SKM-1 (cell line): ENCODE data around the gene TMEM109.

Experiments
- DNase-seq: peaks from one replicate; lab custom pipeline; 2025; ENCODE audit not compliant: unreplicated experiment; lab: John Stamatoyannopoulos, UW

The TMEM109 gene, protein sequence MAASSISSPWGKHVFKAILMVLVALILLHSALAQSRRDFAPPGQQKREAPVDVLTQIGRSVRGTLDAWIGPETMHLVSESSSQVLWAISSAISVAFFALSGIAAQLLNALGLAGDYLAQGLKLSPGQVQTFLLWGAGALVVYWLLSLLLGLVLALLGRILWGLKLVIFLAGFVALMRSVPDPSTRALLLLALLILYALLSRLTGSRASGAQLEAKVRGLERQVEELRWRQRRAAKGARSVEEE

DNA sequence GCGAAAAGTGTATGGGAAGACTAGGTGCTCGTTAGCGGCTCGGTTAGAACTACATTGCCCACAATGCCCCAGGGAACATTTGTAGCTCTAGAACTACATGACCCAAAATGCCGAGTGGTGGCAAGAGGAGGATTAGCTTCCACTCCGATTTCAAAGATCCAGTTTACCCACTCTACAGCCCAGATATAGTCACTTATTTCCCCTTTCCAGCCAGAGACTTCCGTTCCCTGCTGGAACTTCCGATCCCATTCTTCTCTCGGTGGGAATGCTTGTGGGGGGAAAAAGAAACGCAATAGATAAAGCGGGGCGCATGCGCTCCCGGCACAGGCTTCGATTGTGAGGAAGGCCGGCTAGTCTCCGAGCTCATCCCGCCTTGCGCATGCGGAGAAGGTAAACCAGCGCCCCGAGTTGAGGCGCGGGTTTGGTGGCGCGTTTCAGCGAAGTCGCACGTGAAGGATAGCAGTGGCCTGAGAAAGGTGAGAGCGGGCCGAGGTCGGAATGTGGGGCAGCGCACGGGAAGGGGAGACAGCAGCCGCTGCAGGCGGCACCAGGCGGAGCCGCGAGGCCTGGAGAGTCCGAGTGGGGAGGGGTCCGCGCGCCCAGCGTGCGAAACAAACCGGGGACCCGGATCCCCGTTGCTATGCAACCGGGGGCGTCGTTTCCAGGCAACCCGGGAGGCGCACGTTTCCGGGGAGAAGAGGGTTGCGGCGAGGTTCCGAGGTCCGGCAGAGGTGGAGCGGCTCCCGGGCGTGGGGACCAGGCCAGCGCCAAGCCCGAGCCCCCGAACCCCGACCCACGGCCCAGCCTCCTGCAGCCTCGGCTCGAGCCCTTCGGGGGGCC lies at the start of gene TMEM109:
TMEM109 (plus strand) TSS at position 366 of the 840 bp plus-strand sequence. CDS start 5,536 bp downstream, outside the sequence.
- DNase-seq = peak; percentile 83

DNA sequence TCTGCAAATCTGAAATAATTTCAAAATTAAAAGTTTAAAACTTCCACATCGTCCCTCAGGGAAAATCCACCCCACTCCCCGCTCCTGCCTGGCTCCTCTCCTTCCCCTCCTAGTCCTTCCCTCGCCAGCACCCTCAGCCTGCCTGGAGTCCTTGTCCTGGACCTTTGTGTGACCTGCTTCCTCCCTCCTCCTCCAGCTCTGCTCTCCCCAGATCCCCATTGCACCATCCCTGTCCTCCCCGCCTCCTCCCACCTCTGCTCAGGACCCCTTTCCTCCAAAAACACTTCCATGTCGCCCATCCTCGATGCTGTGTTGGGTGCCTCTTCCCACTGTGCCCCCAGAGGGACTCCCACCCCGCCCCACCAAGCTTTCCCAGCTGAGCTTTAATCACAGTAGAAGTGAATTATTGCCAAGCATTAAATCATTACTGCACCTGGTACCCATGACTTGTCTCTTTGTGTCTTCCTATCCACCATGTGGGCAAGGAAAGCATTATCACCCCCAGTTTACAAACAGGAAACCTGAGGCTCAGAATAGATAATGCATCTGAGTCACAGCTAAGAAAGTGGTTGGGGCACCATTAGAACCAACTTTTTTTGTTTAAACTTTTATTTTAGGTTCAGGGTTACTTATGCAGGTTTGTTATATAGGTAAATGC lies 49.0 kb upstream of the TMEM109 start:
- DNase-seq = no peak

DNA sequence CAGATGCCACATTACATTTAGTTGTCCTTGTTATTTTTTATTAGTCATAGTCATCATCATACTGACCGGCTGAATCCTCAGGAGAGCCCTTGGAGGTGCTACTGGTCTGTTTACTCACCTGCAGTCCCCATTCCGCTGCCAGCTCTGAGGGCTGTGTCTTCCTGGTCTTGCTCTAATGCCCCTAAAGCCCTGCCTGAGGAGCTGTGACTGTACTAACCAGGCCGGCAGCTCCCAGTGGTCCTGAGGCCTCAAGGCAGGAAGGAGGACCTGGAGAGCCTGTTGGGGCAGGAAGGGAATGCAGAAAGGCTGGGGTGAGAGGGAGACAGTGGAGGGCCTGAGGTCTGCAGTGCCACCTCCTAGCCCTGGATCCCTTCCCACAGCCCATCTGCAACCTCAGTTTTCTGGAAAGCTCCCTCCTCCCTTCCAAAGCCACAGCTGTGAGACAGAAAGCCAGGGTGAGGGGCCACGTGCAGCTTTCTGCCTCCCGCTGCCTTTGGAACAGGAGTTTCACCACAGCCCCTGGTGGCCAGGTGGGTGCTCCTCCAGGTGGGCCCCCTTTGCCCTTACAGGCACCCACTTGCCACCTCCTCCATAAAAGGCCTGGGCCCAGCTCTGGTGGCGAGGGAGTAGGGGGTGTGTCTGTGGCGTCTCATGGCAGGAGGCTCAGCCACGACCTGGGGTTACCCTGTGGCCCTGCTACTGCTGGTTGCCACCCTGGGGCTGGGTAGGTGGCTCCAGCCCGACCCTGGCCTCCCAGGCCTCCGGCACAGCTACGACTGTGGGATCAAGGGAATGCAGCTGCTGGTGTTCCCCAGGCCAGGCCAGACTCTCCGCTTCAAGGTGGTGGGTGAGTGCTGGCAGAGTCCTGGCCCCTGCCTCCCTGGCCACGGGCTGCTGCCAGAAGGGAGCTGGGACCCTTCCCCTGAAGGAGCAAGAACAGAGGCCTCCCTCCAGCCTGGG lies 46.8 kb upstream of the TMEM109 start, which contains the start of gene ZP1:
ZP1 (plus strand) TSS at position 632 of the 960 bp plus-strand sequence; CDS start at position 652, 20 bp downstream.
- DNase-seq = no peak

DNA sequence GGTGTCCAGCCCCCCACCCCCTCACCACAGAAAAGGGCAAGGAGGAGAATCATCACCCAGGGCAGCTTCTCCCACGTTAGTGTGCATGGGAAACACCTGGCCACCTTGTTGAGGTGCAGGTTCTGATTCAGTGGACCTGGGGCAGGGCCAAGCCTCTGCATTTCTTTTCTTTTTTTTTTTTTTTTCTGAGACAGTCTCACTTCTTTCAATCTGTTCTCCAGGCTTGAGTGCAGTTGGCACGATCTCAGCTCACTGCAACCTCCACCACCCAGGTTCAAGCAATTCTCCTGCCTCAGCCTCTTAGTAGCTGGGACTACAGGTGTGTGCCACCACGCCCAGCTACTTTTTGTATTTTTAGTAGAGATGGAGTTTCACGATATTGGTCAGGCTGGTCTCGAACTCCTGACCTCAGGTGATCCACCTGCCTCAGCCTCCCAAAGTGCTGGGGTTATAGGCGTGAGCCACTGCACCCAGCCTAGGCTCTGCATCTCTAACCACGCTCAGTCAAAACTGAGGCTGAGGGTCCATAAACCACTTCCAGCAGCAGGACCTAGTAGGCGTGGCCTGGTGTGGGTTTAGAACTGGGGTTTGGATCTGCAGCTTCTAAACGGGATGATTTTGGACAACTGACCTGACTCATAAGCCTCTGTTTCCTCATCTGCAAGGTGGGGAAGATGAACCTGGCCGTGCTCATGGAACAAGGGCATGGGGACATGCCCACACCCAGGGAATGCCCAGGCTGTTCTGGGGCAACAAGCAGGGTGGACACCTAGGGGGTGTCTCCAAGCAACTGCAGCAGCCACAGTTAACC lies 45.9 kb upstream of the TMEM109 start:
- DNase-seq = no peak

DNA sequence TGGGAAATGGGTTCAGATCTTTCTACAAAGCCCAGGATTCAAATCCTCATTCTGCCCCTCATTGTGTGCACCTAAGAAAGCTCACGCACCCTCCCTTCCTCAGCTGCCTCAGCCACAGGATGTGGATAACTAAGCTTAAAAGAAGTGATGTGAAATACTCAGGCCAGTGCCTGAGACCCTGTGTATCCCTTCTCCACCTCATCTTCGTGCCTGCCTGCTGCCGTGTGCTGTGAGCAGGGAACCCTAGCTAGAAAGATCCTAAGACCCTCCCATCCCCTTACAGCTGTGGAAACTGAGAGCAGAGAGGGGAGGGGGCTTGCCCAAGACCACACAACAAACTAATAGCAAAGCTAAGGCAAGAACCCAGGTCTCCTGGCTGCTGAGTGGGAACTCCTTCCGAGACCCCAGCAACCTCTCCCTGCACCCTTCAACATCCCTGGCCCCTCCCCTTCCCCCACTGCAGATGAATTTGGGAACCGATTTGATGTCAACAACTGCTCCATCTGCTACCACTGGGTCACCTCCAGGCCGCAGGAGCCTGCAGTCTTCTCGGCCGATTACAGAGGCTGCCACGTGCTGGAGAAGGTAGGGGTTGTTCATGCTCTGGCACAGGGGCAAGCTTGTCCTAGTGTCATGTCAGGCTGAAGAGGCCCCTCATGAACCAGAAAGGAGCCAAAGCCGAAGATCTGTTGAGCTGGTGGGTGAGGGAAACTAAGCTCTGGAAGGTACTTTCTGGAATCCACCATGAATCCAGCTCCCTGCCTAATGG lies 45.1 kb upstream of the TMEM109 start:
- no peak for DNase-seq

DNA sequence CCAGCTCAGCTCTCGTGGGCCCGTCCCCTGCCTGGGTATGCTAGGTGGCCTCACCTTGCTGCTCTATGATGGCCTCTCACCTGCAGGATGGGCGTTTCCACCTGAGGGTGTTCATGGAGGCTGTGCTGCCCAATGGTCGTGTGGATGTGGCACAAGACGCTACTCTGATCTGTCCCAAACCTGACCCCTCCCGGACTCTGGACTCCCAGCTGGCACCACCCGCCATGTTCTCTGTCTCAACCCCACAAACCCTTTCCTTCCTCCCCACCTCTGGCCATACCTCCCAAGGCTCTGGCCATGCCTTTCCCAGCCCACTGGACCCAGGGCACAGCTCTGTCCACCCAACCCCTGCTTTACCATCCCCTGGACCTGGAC lies 44.5 kb upstream of the TMEM109 start:
- no peak for DNase-seq

DNA sequence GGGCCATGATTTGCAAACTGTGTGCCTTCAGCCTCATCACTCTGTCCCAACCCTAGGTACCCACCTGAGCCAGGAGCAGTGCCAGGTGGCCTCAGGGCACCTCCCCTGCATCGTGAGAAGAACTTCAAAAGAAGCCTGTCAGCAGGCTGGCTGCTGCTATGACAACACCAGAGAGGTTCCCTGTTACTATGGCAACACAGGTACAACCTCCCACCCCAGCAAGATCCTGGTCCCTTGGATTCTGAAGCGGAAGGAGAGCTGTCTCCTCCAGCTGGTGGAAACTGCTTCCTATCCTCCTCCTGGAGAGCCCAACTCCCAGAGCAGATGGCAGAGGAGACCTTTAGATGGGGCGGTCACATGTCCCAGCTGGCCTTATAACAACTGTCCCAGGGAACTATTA lies 43.7 kb upstream of the TMEM109 start:
- no peak for DNase-seq

DNA sequence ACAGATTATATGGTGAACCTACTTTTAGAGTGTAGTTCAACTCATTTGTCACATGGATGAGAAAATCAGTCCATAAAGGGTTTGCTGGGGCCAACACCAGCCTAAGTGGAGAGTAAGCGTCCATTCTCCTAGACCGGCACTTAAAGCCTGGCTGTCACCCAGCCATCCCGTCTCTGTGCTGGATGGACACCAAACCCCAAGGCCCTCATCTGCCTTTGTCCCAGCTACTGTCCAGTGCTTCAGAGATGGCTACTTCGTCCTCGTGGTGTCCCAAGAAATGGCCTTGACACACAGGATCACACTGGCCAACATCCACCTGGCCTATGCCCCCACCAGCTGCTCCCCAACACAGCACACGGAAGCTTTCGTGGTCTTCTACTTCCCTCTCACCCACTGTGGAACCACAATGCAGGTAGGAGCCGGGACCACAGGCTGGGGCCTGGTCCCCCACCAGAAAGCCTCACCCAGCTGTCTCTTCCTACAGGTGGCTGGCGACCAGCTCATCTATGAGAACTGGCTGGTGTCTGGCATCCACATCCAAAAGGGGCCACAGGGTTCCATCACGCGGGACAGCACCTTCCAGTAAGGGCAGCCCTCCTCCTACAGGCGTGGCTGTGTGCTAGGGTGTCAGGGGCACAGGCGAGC lies 43.1 kb upstream of the TMEM109 start:
- no peak for DNase-seq

DNA sequence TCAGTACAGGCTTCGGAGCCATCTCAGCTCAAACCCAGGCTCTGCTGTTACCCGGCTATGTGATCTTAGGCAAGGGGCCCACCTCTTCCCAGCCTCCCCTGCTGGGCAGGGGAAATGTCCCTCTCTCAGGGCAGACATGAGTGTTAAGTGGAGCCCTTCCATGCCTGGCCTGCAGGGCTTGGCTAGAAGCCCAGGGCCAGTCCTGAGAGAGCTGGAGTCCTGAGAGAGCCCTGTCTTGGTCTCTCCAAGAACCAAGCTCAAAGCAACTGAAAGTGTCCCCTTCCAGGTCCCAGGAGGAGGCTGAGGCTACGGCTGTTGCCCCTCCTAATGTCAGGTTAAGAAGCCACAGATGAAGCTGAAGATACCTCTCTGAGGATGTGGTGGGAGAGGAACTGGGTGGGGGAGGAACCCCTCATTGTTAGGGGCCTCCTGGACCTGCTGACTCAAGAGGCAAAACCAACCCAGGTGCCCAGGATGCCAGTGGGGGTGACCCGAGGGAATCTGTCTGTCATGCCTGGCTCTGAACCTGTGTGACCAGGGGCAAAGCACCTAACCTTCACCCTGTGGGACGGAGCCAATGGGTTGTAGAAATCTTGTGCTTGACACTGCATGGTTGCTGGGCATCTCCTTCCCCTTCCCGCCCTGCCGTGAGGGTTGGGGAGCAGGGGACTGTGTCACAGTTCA lies 42.4 kb upstream of the TMEM109 start:
- DNase-seq = no peak

DNA sequence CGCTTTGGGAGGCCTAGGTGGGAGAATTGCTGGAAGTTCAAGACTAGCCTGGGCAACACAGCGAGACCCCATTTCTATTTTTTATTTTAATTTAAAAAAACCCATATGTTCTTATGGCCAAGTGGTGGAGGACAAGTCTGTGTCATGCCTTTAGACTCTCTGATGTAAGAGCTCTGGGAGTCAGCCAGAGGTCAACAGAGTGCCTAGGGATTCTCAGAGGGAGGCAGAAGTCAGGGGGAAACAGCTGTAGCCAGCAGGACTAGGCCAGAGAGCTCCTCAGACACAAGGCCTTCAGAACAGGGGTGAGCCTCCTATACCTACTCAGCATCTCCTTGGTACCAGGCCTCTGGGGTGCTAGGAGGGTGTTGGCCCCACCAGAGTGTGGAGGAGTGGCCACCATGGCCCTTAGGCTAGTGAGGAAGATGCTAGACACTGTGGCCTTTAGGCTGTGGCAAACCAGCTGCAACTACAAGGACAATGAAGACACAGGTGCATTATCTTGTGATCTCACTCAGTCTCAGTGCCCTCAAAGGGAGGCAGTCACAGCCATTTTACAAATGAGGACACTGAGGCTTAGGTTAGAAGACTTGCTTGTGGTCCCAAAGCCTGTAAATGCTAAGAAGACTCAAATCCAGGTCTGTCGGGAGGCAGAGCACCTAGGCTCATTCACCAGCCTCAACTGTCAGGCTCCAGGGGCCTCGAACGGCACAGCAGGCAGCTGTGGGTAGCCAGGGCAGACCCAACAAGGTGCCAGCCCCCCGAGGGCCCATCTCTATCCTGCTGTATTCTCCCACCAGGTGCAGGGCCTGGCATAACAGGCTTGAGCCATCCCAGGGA lies 41.6 kb upstream of the TMEM109 start:
- DNase-seq = peak; percentile 41

DNA sequence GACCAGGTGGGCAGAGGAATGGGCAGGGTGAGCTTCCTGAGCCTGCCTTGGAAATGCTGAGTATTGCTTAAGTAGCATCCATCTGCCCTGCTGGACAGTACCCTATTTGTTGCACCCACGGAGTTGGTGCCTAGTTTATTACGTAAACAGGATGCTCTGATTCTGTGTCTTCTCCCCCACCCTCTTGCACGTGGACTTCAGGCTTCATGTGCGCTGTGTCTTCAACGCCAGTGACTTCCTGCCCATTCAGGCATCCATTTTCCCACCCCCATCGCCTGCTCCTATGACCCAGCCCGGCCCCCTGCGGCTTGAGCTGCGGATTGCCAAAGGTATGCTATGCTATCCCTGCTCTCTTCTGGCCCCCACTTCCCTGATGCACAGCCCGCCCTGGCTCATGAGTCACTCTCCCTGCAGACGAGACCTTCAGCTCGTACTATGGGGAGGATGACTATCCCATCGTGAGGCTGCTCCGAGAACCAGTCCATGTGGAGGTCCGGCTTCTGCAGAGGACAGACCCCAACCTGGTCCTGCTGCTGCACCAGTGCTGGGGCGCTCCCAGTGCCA lies 40.9 kb upstream of the TMEM109 start:
- DNase-seq = no peak

DNA sequence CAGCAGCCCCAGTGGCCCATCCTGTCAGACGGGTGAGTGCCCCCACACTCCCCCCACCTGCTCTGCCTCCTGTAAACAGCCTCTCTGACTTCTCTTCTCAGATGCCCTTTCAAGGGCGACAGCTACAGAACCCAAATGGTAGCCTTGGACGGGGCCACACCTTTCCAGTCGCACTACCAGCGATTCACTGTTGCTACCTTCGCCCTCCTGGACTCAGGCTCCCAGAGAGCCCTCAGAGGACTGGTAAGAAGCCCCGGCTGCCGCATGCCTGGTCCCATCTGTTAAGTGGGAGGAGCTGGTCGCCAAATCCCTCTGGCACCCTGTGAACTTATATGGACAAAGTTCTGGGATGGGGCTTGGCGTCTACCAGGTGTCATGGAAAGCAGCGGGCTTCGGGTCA lies 40.4 kb upstream of the TMEM109 start:
- DNase-seq = no peak

DNA sequence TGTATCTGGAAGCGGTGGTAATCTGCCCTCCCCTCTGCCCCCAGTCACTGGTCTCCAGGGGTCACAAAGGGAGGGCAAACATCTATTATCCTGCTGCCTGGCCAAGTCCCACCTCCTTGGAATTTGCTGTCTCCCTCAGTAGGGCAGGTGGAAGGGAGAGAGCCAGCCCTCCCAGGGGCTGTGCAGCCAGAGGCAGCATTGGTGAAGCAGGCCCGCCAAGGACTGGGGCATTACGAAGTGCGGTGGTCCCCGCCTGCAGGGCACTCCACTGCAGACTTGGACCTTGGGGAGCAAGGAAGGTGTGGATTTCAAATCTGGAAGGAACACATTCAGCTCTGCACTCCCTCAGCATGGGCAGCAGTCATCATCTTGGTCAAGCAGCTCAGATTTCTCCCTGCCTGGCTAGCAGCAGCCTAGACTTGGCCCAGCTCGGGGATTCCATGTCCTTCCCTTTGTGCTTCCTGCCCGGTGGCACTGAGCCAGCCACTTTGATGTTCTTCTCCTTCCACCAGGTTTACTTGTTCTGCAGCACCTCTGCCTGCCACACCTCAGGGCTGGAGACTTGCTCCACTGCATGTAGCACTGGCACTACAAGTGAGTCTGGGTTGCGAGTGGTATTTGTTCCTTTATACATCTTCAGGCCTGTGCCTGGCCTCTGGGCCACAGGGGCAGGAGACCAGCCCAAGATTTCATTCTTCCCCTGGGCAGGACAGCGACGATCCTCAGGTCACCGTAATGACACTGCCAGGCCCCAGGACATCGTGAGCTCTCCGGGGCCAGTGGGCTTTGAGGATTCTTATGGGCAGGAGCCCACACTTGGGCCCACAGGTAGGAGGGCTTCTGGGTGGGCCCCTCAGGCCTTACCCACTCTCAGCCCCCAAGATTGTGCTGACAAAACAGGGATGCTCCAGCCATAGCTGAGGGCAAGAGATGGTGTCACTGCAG lies 39.3 kb upstream of the TMEM109 start:
- DNase-seq = no peak

DNA sequence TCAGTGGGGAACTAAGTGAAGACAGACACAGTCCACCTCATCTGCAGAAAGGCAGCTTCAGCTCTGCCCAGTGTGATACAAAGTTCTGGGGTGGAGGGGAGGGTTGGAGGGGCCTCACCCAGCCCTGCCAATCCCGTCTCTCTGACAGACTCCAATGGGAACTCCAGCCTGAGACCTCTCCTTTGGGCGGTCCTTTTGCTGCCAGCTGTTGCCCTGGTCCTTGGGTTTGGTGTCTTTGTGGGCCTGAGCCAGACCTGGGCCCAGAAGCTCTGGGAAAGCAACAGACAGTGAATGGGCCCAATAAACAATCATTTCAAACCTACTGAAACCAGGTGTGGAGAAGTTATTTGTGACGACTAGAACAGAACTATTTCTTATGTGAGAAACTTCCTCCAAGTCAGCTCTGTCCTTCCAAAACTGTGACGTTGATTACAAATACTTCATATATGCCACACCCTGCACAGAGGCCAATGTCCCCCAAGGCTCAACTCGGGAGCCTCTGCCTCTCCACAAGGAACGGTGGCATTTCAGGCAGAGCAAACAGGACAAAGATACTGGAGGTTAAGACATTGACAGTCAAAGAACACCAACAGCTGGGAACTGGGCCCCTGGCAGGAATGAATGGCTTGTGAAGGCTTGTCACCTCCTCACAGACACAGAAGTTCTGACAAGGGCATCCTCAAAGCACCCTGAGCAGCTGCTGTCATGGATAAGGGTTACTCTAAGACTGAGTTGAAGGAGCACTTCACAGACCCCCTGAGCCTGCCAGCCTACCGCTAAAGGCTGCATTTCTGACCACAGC lies 38.4 kb upstream of the TMEM109 start:
- no peak for DNase-seq

DNA sequence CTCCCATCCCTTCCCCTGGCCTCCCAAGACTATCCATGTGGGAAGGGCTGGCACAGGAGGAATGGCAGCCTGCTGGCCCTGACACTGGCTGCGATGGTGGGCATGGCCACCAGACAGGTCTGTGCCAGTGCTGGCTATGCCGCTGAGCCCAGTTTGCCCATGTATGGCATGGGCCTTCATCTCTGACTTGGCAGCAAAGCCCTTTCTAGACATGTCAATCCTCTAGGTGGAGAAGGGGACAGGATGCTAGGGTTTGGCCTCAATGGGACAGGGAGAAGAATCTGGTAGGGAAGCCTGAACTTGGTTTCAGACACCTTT lies 37.8 kb upstream of the TMEM109 start:
- DNase-seq = no peak
